ENCODE measurements around the gene SEPTIN1. TPM values are rescaled to one million over a fixed set of nuclear protein-coding genes. Genes with fewer than 3 reads are reported as not detected.

Gene SEPTIN1
- total and polyA plus RNA-seq, 5 experiments from 2014 or later: 178 to 249 (median 222) TPM

DNA sequence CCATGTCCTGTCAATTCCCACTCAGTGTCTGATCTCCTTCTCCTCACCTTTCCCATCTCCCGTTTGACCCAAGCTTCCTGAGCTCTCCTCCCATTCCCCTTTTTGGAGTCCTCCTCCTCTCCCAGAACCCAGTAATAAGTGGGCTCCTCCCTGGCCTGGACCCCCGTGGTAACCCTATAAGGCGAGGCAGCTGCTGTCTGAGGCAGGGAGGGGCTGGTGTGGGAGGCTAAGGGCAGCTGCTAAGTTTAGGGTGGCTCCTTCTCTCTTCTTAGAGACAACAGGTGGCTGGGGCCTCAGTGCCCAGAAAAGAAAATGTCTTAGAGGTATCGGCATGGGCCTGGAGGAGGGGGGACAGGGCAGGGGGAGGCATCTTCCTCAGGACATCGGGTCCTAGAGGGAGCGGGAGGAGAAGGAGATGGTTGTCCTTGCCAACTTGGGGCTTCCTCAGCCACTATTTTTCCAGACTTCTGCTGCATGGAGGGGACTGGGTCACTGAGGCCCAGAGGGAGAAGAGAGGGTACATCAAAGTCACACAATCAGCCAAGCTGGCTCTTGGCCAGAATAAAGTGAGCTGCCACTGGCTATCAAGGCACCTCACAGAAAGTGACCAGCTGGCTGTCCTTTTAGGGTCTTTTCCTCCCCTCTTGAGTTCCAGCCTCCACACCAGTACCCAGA lies 10.2 kb downstream of the SEPTIN1 start:
- POLR2A ChIA-PET: interaction anchor here (0.9 to 5.9 kb wide), 12 partner anchors 11 to 276 kb away, joined by 3 to 58 read pairs (median 12); partner anchors contain the start of genes CD2BP2, CORO1A, SEPTIN1 and YPEL3
- DNase-seq (no peak), ATAC-seq (no peak)
- no peaks in the 10 kb centered on the region for H3K27me3 Mint-ChIP-seq
- peak overlapping the region; percentile 70 to 89 (median 80) for H3K4me3 Mint-ChIP-seq
- H3K4me1 Mint-ChIP-seq: peaks cover 25 to 55% (median 44%) of the 10 kb centered on the region in 4 donors
- peaks cover 0 to 2% (median 0%) of the 10 kb centered on the region in 3 donors for H3K36me3 Mint-ChIP-seq
- no peaks in the 10 kb centered on the region for H3K9me3 Mint-ChIP-seq
- peak overlapping the region; percentile 77 to 97 (median 93) for H3K27ac Mint-ChIP-seq

DNA sequence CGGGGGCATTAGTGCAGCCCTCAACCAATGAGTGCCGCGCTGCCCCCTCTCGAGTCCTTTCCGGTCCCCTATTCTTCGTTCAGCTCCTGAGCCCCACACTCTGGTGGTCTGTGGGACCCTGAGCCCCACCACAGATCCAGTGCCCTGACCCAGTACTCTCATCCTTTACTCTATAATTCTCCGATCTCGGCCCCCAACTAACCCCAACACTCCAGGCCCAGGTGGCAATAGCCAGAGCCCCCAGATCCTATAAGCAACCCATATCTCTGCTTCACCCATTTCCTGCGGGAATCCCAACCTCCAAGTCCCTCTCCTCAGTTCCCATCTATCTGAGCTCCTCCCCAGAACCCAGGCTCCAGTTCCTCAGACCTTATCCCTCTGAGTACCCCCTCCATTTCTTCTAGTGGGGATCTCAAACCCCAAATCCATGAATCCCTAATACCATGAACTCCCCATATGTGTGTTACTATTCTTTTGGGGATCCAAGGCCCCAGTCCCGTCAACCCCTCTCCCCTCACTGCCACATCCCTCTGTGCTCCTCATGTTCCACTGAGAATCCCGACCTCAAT lies 11.0 kb downstream of the SEPTIN1 start:
- H3K36me3 Mint-ChIP-seq: peaks cover 0 to 10% (median 2%) of the 10 kb centered on the region in 3 donors
- POLR2A ChIA-PET: interaction anchor here (0.9 to 5.9 kb wide), 26 partner anchors 9 to 703 kb away, joined by 3 to 58 read pairs (median 7); partner anchors contain the start of genes ALDOA, CD2BP2, CORO1A and DCTPP1
- DNase-seq (no peak), ATAC-seq (no peak)
- H3K9me3 Mint-ChIP-seq: no peaks in the 10 kb centered on the region
- peak overlapping the region; percentile 15 to 97 (median 93) for H3K27ac Mint-ChIP-seq
- H3K4me3 Mint-ChIP-seq: peak overlapping the region; percentile 70 to 89 (median 84)
- peaks cover 30 to 55% (median 47%) of the 10 kb centered on the region in 4 donors for H3K4me1 Mint-ChIP-seq
- no peaks in the 10 kb centered on the region for H3K27me3 Mint-ChIP-seq

GRCh38 chr16:30370456-30371247 lies 11.7 kb downstream of the SEPTIN1 start, which contains the start of gene TBC1D10B:
TSS of gene TBC1D10B (minus strand) at chr16:30370494. CDS start at chr16:30370183, 311 bp downstream.
- Mint-ChIP-seq H3K27ac (peak within 1 kb of the TSS; percentile 87 to 97 (median 93)), H3K36me3 (peaks cover 0 to 14% (median 2%) of the 10 kb centered on the region in 3 donors), H3K4me1 (peaks cover 30 to 56% (median 49%) of the 10 kb centered on the region in 4 donors), H3K9me3 (no peaks in the 10 kb centered on the region), H3K4me3 (peak within 1 kb of the TSS; percentile 79 to 92 (median 88)), H3K27me3 (no peaks in the 10 kb centered on the region)
- POLR2A ChIA-PET: interaction anchor here (0.5 to 5.9 kb wide), 28 partner anchors 9 to 703 kb away, joined by 3 to 58 read pairs (median 6); partner anchors contain the start of genes ALDOA, CD2BP2, CORO1A and DCTPP1
- peak; percentile 81 to 87 for ATAC-seq
- peak; percentile 90 to 100 (median 99) for DNase-seq

DNA sequence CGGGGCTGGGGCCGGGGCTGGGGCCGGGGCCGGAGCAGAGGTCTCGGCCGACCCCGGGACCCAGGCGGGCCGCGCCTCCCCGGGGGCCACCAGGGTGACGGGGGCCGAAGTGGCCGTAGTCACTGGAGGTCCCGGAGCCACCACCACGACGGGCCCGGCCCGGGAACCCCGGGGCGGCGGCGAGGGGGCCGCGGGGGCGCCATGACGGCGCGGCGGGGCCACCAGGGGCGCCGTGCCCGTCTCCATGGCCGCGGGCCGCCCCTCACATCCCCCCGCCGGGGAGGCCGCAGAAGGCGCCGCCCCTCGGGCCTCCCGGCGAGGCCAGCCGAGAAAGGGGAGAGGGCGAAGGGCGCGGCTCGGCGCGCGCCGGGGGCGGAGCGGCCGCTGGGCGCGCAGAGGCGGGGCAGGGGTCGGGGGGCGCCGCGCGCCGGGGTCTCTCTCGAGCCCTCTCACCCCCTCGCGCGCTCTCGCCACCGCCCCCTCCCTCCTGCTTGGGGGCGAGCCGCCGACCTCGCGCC lies 12.4 kb downstream of the SEPTIN1 start:
- POLR2A ChIA-PET: interaction anchor here (1.1 to 5.9 kb wide), 19 partner anchors 8 to 279 kb away, joined by 3 to 58 read pairs (median 8); partner anchors contain the start of genes CD2BP2, DCTPP1, SEPTIN1 and TBX6
- ATAC-seq (peak; percentile 3 to 26), DNase-seq (no peak)
- Mint-ChIP-seq H3K27ac (peak overlapping the region in 6 of 10 donors; percentile 87 to 97 (median 95)), H3K36me3 (peaks cover 0 to 20% (median 2%) of the 10 kb centered on the region in 3 donors), H3K4me1 (peaks cover 34 to 59% (median 52%) of the 10 kb centered on the region in 4 donors), H3K4me3 (peak overlapping the region; percentile 75 to 89 (median 84)), H3K27me3 (no peaks in the 10 kb centered on the region), H3K9me3 (no peaks in the 10 kb centered on the region)

- DNase-seq (no peak), ATAC-seq (no peak)
- Mint-ChIP-seq H3K4me1 (peaks cover 34 to 58% (median 53%) of the 10 kb centered on the region in 4 donors), H3K27me3 (no peaks in the 10 kb centered on the region), H3K4me3 (peak overlapping the region; percentile 79 to 92 (median 87)), H3K36me3 (peaks cover 0 to 27% (median 2%) of the 10 kb centered on the region in 3 donors), H3K9me3 (no peaks in the 10 kb centered on the region), H3K27ac (peak overlapping the region in 9 of 10 donors; percentile 49 to 90 (median 86))
- POLR2A ChIA-PET: interaction anchor here (0.6 to 5.9 kb wide), 16 partner anchors 8 to 189 kb away, joined by 3 to 52 read pairs (median 6); partner anchors contain the start of genes CD2BP2, SEPTIN1, ZNF48 and ZNF771
Measured at GRCh38 chr16:30369091-30369937, 13.0 kb downstream of the SEPTIN1 start.

GRCh38 chr16:30368792-30369090 lies 13.6 kb downstream of the SEPTIN1 start:
- Mint-ChIP-seq H3K27me3 (no peaks in the 10 kb centered on the region), H3K36me3 (peaks cover 0 to 33% (median 2%) of the 10 kb centered on the region in 3 donors), H3K9me3 (no peaks in the 10 kb centered on the region), H3K27ac (peak overlapping the region; percentile 49 to 90 (median 84)), H3K4me1 (peaks cover 34 to 60% (median 53%) of the 10 kb centered on the region in 4 donors), H3K4me3 (peak overlapping the region; percentile 79 to 92 (median 87))
- no peak for ATAC-seq
- DNase-seq: no peak
- POLR2A ChIA-PET: interaction anchor here (0.6 to 5.9 kb wide), 15 partner anchors 9 to 189 kb away, joined by 3 to 52 read pairs (median 7); partner anchors contain the start of genes CD2BP2, SEPTIN1, ZNF48 and ZNF771

DNA sequence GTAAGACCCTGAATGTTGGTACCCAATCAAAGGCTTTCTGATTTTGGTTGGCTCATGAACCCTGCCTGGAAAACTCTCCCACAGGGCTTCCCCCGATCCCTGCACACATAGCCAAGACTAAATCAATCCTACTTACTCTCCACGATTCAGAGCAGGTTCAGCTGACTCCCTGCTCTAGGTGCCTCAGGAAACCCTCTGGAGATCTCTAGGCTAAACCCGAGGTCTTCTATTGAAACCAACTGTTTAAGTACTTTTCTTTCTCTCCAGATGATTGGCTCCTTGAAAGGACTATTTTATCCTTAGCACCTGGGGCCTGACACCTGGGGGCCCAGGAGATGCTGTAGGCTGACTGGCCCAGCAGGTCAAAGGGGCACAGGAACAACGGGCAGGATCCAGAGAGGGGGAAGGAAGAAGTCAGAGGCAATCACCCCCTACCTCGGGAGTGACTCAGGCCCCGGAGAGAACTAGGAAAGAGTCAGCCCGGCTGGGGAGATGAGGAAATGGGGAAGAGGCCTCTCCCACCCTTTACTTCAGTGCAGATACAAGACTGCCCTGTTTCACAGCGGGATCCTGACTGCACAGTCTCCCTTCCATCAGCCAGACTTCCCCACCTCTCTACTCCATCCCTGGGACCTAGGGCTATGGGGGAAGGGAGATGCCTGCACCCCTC lies 14.1 kb downstream of the SEPTIN1 start:
- peak overlapping the region; percentile 79 to 92 (median 87) for H3K4me3 Mint-ChIP-seq
- no peaks in the 10 kb centered on the region for H3K27me3 Mint-ChIP-seq
- no peaks in the 10 kb centered on the region for H3K9me3 Mint-ChIP-seq
- peak overlapping the region; percentile 49 to 90 (median 80) for H3K27ac Mint-ChIP-seq
- no peak for DNase-seq
- H3K4me1 Mint-ChIP-seq: peaks cover 35 to 60% (median 53%) of the 10 kb centered on the region in 4 donors
- no peak for ATAC-seq
- POLR2A ChIA-PET: interaction anchor here (1.2 to 5.9 kb wide), 12 partner anchors 10 to 184 kb away, joined by 4 to 52 read pairs (median 8); partner anchors contain the start of genes CD2BP2, SEPTIN1, ZNF48 and ZNF771
- H3K36me3 Mint-ChIP-seq: peaks cover 0 to 38% (median 2%) of the 10 kb centered on the region in 3 donors

- POLR2A ChIA-PET: interaction anchor here (1.7 to 5.9 kb wide), 2 partner anchors 11 to 13 kb away, joined by 9 to 48 read pairs; partner anchors contain the start of gene CD2BP2
- Mint-ChIP-seq H3K4me3 (peak overlapping the region; percentile 79 to 92 (median 87)), H3K27ac (peak overlapping the region in 9 of 10 donors; percentile 49 to 90 (median 81)), H3K9me3 (no peaks in the 10 kb centered on the region), H3K27me3 (no peaks in the 10 kb centered on the region), H3K4me1 (peaks cover 35 to 57% (median 51%) of the 10 kb centered on the region in 4 donors), H3K36me3 (peaks cover 0 to 44% (median 4%) of the 10 kb centered on the region in 3 donors)
- ATAC-seq (no peak), DNase-seq (no peak)
Measured at GRCh38 chr16:30367349-30368009, 14.9 kb downstream of the SEPTIN1 start.

DNA sequence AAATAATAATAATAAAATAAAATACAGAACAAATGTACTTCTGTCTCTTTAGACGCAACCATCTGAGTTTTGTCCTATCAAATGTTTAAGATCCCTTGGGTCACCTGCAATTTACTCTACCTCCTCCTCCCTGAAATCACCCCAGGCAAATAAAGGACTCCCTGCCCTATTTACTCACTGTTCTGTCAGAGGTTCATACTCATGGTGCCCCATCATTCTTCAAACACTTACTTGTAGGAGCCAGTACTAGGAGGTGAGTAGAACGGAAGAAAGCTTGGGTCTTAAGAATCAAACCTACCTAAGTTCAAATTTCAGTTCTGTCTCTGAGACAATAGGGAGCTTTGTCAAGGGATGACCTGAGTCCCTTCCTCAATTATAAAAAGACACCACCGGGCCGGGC lies 15.8 kb downstream of the SEPTIN1 start:
- DNase-seq: no peak
- peaks cover 0 to 47% (median 4%) of the 10 kb centered on the region in 3 donors for H3K36me3 Mint-ChIP-seq
- peak overlapping the region in 7 of 10 donors; percentile 79 to 92 (median 85) for H3K4me3 Mint-ChIP-seq
- POLR2A ChIA-PET: interaction anchor here (1.0 to 5.9 kb wide), 3 partner anchors 12 kb away, joined by 4 to 48 read pairs (median 9); partner anchors contain the start of gene CD2BP2
- H3K27ac Mint-ChIP-seq: peak overlapping the region in 6 of 10 donors; percentile 31 to 81 (median 60)
- no peak for ATAC-seq
- no peaks in the 10 kb centered on the region for H3K9me3 Mint-ChIP-seq
- H3K27me3 Mint-ChIP-seq: no peaks in the 10 kb centered on the region
- H3K4me1 Mint-ChIP-seq: peaks cover 31 to 51% (median 45%) of the 10 kb centered on the region in 4 donors

DNA sequence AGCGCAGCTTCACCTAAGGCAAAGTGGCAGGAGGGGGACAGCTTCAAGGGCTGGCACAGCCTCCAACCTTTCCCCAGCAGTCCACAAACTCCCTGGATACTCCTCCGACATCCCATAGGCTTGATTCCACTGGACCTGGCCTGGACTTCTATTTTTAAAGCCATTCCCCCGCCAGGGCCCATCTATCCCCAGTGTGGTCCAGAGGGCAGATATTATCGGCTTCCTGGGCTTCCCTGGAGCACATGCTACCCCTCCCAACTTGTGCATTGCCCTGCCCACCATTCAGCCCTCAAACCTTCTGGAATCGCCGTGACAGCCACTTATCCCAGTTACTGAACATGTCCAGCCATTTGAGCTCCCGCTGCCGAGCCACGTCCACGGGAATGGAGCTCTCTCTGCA lies 17.2 kb downstream of the SEPTIN1 start:
- Mint-ChIP-seq H3K9me3 (no peaks in the 10 kb centered on the region), H3K4me1 (peaks cover 33 to 45% (median 38%) of the 10 kb centered on the region in 4 donors), H3K27me3 (no peaks in the 10 kb centered on the region), H3K36me3 (peaks cover 0 to 54% (median 8%) of the 10 kb centered on the region in 3 donors), H3K4me3 (peak overlapping the region in 1 of 10 donors; percentile 51), H3K27ac (peak overlapping the region in 3 of 10 donors; percentile 7 to 71 (median 23))
- DNase-seq (no peak), ATAC-seq (no peak)
- POLR2A ChIA-PET: interaction anchor here (0.8 to 1.2 kb wide), 6 partner anchors 11 to 42 kb away, joined by 3 to 11 read pairs (median 3); partner anchors contain the start of genes CD2BP2, SEPTIN1, ZNF48 and ZNF771
